GM18517 (cell line): ENCODE measurements around the gene FTH1.
A peak's percentile ranks its signal among the peaks of the same experiment; 100 is the strongest.
"Not testable (repeated sequence)": the region's sequence is repeated elsewhere in the genome, so short reads cannot be mapped to it uniquely, and the experiment has no call there.

Source experiments
- ATAC-seq: cut with Tn5 transposase; IDR thresholded peaks from one replicate; pipeline ENCODE4 v1.9.1; 2021; ENCODE audit warnings: mild to moderate bottlenecking, moderate library complexity; ENCODE audit not compliant: unreplicated experiment

FTH1 gene

GRCh38 chr11:61978703-61979661 is 11.5 kb upstream of the FTH1 start:
- ATAC-seq = no peak

DNA sequence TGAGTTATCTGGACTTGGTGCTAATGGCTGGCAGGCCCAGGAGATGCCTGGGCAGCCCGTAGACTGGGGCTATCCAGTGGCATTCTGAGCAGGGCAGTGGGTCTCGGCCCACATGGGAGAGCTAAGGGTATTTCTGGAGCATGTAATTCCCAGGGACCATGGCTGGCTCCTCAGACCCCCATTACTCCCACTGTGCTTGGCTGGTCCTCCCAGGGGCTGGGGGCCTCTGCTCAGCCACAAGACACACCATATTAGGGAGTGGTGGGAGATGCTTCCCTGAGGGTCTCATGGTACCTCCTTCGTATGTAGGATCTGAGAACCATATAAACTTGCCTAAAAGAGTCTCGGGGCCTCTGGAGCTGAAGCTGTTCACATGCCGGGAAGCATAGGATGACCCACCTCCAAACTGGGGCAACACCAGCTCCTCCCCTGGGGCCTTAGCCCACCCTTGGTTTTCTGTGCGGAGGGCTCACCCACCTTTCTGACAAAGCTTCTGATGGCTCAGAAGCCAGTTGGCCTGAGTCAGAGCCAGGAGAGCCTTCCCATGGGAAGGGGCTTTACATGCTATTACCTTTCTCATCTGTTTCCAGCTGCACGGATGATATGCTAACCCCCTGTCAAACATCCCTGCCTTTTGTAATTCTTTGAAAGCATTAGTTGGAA is 9.5 kb upstream of the FTH1 start:
- ATAC-seq = no peak

GRCh38 chr11:61976420-61976800 is 9.0 kb upstream of the FTH1 start:
- no peak for ATAC-seq

- ATAC-seq = no peak
These were observed 8.4 kb upstream of the FTH1 start for GRCh38 chr11:61975638-61976419.

- no peak for ATAC-seq
These were observed 7.6 kb upstream of the FTH1 start for GRCh38 chr11:61974766-61975631.

- no peak for ATAC-seq
These were observed 6.2 kb upstream of the FTH1 start for GRCh38 chr11:61973476-61974162.

- no peak for ATAC-seq
These were observed 5.4 kb upstream of the FTH1 start for GRCh38 chr11:61972672-61973475.

GRCh38 chr11:61972112-61972671 is 4.8 kb upstream of the FTH1 start:
- no peak for ATAC-seq

DNA sequence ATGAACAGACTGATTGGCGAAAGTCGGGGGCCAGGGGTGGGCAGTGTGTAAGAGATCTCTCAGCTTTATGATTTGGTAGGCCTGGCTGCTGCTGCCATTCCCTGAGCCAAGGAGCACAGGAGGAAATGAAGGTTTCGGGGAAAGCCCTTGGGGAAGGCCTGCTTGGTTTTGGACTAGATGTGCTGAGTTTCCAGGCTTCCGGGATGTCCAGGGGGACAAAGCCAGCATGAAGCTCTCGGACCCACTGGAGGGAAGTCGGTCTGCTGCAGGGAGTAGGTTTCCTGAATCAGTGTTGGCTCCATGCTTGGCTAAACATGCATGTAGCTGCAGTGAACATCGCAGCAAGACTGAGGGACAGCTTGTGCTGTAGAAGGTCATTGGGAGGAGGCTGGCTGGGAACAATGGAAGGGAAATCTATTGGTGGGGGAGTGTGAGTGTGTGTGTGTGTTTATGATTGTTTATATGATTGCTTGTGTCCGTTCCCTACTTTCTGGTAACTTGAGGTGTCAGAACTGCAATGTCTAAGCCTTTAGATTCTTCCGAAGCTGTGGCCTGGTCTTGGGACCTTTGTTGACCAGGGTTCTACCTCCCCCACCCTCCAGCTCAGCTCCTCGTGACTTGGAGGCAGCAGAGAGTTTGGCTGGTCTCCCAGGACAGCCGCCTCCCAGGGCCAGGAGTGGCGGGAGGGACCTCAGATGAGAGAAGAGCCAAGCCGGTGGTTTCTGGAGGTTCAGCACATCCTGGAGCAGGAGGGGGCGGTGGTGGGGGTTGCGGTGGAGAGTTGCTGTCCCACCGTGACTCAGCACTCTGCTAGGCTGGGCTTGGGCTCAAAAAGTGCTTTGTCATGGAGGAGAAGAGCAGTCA is 4.0 kb upstream of the FTH1 start:
- no peak for ATAC-seq

DNA sequence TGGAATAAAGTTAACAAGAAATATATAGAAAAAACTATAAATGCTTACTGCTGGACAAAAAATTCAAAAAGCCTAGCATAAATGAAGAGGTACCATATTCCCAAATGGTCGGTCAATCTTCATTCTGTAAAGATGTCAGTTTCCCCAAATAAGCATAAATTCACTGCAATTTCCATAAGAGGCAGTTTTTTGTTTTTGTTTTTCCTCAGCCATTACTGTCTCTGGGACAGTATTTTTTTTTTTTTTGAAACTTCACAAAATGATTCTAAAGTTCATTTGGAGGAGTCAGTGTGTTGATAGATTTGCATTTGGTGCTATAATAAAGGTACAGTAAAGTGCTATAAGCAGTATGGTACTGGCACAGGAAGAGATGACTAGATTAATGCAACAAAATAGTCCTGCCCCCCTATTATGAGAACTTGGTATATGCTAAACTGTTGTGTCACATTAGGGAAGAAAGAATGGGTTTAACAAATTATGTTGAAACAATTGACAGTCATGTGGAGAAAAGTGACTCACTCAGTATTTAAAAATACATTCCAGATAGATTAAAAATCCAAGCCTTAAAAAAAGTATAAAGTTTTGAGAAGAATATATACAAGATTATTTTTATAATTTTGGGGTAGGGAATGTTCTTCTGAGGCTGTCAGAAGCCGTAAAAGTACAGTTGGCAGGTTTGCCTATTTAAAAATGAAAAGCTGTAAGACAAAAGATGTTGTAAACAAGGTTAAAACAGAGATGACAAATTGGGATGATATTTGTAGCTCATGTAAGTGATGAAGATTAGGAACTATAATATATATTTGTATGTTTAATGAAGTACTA is 2.6 kb upstream of the FTH1 start:
- no peak for ATAC-seq

- ATAC-seq = no peak
These were observed 1.9 kb upstream of the FTH1 start for GRCh38 chr11:61969391-61969758.

DNA sequence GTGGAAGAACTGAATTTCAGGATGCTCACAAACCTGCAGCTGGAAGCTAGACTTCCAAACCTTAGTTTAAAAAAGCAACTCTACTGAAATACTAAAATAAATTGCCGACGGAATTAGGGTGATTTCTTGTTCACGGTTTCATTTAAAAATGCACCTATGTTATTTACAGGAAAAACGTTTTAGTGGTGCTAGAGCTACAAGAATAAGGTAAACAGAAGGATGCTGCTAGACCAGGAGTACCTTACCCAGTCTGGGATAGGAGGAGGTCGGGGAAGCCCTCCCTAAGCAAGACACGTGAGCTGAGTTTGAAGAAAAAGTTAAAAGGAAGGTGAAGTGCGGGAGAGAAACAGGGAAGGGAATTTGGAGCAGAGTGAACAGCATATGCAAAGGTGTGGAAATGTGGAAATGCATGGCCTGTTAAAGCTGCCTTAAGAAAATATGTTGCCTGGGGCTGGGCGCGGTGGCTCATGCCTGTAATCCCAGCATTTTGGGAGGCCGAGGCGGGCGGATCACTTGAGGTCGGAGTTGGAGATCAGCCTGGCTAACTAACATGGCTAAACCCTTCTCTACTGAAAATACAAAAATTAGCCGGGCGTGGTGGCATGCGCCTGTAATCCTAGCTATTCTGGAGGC is 1.4 kb upstream of the FTH1 start:
- ATAC-seq = no peak

DNA sequence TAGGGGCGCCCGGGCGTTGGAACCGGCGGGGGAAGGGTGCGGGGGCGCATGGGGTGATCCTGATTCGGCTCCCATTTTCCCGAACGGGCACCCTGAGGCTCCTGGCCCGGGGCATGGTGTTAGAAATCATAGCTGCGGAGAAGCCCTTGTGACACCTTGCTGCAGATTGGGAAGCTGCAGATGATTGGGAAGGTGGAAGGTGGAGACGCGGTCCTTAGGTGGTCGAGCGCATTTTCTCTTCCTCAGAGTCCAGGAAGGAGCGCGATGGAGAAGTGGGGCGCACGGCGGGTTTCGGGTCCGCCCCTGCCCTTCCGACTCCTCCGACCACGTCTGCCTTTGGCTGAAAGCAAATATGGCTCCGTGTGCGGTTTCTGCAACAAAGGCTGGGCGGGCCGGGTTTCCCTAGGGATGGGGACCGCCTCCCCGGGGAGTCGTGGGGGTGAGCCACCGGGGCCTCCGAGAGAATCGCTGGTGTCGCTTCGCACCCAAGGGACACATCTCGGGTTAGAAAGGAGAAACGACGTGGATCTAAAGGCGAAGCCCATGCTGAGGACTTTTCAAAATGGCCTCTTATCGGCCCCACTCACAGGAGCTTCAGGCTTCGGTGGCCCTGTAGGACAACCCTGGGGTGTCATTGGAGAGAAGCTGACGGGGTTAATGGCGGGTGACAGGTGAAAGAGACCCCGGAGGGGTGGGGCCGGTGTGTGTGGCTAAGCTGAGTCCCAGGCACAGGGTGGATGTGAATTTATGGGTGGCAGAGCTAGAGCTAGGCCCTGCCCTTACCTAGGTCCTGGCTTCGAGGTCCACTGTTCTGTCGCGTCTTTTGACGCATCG is 707 bp upstream of the FTH1 start:
- ATAC-seq = peak; percentile 16

- no peak for ATAC-seq
These were observed 709 bp downstream of the FTH1 start for GRCh38 chr11:61966734-61967115.

GRCh38 chr11:61964666-61965271 is 2.7 kb downstream of the FTH1 start:
- ATAC-seq = not testable (repeated sequence)
